OCI-M2 (cell line): ENCODE measurements around the gene PBLD.
"Not testable (repeated sequence)": the region's sequence is repeated elsewhere in the genome, so short reads cannot be mapped to it uniquely, and the experiment has no call there.

Source experiments
- DNase-seq: peaks from one replicate; lab custom pipeline; 2025; ENCODE audit not compliant: unreplicated experiment; lab: John Stamatoyannopoulos, UW

PBLD gene

DNA sequence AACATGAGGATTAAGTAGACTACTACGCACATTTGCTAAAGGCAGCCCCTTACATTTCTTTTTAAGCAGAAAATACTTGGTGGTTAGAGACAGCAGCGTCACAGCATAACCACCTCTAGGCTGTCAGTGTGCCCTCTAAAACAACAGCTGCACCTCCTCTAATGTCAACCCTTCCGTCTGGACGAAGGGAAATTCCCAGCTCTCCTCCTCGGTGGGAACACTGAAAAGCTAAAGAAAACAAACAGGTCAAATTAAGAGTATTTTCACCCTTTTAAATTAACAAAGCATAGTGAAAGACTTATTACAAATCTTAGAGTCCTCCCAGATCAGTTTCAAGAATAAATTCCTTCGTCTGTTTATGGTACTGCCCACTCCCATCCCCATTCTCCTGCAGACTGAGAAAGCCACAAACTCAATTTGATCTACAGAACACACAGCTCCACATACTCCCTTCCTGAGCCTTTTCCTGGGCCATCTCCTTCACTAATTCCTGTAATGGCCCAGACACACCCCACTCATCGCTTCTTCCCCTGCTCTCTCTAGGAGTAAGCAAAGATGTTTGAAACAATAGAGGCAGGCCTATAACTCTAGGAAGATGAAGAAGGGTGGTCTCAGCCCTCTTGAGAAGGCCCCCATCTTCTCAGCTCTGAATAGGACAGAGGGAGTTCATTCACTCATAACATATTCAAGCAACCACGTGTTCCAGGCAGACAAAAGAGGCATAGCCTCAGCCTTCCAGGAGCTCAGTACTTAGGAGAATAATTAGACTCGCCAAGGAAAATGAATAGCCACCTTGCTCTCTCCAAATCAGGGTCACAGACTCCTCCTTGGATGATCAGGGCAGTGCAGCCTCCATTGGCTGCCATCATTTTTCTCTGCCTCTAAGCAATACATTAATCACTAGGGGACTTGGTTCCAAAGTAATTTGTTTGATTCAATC, 48.4 kb downstream of the PBLD start:
- no peak for DNase-seq

DNA sequence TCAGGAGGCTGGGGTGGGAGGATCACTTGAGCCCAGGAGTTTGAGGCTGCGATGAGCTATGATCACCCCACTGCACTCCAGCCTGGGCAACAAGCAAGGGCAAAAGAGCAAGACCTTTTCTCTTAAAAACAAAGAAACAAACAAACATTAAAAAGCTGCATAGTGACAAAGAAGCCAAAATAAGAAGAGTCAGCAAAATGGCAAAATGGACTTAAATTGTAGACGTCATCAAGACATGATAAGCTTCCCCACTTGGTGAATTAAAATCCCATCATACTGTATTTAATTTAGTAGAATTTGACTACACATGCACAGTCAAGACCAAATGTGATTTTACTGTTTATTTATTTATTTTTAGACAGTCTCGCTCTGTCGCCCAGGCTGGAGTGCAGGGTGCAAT, 52.0 kb downstream of the PBLD start:
- DNase-seq, result no peak

GRCh38 chr10:68278906-68279753, 53.6 kb downstream of the PBLD start:
- not testable (repeated sequence) for DNase-seq

DNA sequence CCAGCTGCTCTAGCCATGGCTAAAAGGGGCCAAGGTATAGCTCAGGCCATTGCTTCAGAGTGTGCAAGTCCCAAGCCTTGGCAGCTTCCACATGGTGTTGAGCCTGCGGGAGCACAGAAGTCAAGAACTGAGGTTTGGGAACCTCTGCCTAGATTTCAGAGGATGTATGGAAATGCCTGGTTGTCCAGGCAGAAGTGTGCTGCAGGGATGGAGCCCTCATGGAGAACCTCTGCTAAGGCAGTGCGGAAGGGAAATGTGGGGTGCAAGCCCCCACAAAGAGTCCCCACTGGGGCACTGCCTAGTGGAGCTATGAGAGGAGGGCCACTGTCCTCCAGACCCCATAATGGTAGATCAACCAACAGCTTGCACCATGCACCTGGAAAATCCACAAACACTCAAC, 54.9 kb downstream of the PBLD start:
- DNase-seq, result not testable (repeated sequence)

DNA sequence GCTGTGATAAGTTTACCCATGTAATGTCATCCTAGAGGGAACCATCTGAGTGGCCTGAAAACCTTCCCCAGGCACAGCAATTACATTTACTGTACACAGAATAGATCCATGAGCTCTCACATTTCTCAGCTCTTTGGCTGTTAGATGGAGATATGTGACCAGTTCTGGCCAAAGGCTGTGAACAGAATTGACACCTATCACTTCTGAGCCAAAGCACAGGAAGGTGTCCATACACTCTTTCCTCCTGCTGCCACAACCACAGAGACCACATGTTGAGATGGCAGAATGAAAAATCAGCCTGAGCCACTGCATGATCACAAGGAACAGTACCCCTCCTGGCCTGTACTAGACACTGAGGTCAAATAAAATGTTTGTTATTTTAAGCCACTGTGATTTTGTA, 56.5 kb downstream of the PBLD start:
- no peak for DNase-seq

DNA sequence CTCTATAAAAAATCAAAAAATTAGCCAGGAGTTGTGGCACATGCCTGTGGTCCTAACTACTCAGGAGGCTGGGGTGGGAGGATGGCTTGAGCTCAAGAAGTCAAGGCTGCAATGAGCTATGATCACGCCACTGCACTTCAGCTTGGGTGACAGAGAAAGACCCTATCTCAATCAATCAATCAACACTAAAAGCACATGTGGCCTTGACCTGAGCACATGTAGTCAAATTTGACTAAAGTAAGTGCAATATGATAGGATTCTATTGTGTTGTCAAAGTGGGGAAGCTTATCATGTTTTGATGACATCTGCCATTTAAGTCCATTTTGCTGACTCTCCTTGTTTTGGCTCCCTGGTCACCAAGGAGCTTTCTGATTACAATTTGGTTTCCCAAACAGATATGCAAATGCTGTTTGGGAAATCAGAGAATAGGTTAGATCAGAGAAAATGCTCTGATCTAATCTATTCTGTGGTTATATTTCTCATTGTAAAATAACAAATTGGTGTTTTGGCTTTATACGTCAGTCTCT, 57.1 kb downstream of the PBLD start:
- no peak for DNase-seq

- no peak for DNase-seq
Observed at GRCh38 chr10:68272833-68273232, 59.9 kb downstream of the PBLD start.

- DNase-seq, result no peak
Observed at GRCh38 chr10:68271196-68271882, 61.4 kb downstream of the PBLD start.

DNA sequence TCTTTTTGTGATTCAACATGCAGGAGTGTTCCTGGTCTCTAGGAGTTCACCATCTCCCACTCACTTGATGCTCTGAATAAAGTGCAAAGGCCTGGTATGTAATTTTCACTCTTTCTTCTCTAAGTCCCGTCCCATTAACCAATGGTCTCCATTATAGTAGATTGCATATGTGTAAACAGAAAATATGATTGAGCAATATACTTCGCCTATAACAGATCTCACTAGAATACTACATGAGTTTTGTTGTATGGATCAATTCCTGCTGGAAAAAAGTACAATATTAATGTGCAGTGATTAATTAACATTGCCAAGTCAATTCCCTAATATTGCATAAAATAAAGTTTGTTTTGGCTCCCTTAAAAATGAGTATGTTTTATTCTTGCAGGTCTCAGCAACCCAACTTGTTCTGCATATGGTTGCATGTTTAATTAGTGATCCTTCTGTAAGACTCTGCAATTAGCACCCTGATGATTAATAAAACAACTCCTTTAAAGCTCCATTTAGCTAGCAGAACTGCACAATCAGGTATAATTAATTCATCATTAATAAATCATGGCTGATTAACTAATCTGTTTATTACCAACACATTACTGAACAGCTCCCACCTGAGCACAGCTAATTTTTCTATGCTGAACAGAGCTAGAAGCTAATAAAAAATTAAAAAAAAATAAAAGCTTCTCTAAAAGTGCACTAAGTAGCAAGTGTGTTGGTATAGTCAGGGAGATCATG, 63.0 kb downstream of the PBLD start:
- DNase-seq, result no peak

- DNase-seq, result no peak
Observed at GRCh38 chr10:68261132-68261856, 71.4 kb downstream of the PBLD start.

DNA sequence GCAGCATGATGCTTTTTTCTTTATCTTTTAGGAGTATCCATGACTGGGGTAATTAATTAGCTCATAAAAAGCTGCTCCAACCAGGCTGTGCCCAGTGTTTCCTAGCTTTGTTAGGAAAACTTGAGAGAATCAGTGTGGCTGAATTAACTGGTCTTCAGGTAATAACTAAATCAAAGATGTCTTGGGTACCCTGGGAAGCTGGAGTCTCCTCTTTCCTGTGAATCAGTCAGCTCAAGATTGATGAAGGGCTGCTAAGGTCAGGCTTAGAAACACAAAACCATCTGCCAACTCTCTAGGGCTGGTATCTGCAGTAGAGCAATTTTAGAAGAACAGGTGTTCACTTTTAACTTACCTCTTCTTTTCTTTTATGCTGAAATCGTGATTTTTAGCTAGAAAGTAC, 79.4 kb downstream of the PBLD start:
- no peak for DNase-seq

GRCh38 chr10:68251625-68252495, 80.9 kb downstream of the PBLD start:
- DNase-seq, result no peak

GRCh38 chr10:68251151-68251550, 81.6 kb downstream of the PBLD start:
- DNase-seq, result no peak

DNA sequence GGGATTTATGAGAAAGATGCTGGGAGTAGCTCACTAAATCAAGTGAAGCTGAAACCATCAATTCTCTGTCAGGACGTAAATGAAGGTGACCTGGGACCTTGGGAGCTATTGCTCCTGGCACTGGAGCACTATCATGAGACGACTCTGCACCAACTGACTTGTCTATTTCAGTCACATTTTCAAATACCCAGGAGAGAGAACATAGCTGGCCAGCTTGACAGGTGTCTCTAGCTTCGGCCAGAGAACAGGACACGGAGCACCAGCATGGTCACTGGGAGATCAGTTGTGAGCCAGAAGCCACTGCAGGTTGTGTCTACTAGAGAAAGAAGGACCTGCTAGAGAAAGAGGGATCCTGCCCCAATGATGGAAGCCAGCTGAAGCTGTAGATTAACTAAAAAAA, 83.4 kb downstream of the PBLD start:
- no peak for DNase-seq

- DNase-seq, result no peak
Observed at GRCh38 chr10:68247931-68248330, 84.8 kb downstream of the PBLD start.

DNA sequence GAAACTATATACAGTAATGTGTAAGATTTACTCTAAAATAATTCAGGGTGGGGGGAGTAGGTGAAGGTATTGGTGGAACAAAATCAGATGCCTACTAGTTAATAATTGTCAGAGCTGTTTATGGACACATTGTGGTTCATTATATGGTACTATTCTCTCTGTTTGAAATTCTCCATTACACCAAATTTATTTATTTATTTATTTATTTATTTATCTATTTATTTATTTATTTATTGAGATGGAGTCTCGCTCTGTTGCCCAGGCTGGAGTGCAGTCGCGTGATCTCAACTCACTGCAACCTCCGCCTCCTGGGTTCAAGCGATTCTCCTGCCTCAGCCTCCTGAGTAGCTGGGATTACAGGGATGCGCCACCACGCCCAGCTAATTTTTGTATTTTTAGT, 86.3 kb downstream of the PBLD start:
- DNase-seq, result not testable (repeated sequence)

DNA sequence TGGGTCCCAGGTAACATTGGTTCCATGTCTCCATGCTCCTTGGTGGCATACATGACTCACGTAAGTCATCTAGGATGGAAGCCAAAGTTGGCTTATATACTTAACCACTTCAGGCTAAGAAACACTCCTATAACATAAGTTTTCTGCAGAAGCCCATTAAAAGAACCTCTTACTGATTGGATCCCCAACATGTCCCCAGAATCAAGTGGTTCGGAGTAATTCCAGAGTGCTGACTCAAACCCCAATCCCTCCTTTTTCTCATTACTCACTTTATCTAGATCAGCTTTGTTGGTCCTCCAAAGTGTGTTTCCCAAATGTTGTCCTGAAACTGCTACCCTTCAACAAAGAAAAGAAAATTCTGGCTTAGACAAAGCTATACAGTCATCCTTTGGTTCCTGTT, 90.7 kb downstream of the PBLD start:
- DNase-seq, result no peak

DNA sequence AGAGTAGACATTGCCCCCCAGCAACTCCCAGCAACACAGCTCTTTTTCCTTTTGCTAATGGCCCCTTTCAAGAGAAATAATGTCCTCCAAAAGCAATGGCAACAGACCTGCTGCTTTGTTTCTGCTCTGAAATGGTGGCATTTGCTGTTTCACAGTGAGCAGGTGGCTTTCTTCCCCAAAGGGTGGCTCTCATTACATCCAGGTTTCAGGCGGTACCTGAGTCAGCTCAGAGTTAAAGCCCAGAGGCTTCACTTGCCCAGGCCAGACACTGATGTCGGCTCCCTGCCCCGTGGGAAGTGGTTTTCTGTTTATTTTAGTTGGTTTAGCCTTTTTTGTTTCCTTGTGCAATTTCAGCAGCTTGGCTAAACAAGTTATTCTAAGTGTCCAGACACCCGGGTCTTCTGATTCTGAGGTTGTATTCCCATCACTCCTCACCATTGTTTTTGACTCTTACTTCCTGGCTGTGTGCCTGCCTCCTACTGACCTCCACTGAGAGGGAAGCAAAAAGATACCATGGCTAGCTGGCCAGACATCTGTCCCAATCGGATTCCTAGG, 93.1 kb downstream of the PBLD start:
- DNase-seq, result no peak

DNA sequence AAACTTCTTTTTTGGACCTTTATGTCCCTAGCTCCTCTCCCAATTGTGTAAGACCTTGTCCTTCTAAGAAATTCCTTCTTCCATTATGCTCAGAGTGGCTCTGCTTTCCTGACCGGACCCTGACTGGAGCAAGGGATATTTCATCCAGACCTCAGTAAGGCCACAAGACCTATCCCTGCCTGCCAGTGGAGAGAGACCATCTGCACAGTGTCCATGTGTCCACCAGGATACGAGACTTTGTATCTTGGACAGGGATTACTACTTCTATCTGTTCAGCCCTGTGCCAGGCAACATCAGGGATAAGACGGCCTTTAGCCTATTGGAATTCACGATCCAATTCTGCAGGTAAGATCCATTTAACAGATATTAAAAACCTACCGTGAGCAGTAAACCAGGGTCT, 93.7 kb downstream of the PBLD start:
- DNase-seq, result no peak
